ENCODE measurements around the gene CLEC1B.
"Not testable (repeated sequence)": the region's sequence is repeated elsewhere in the genome, so short reads cannot be mapped to it uniquely, and the experiment has no call there.

CLEC1B gene

GRCh38 chr12:10027721-10028120 is 28.8 kb upstream of the CLEC1B start:
- TF ChIP-seq CTCF (IDR thresholded peaks at IDR 0.05; ENCODE audit: insufficient read depth, low read depth, low read length, missing control alignments): no peak
- no peak overlapping the region for H3K4me3 ChIP-seq (ENCODE audit: low read depth, low read length)
- no peak for DNase-seq (ENCODE audit: low read depth)

GRCh38 chr12:10027311-10027710 is 28.4 kb upstream of the CLEC1B start:
- TF ChIP-seq CTCF (IDR thresholded peaks at IDR 0.05; ENCODE audit: insufficient read depth, low read depth, low read length, missing control alignments): no peak
- no peak for DNase-seq (ENCODE audit: low read depth)
- no peak overlapping the region for H3K4me3 ChIP-seq (ENCODE audit: low read depth, low read length)

GRCh38 chr12:10026666-10027065 is 27.7 kb upstream of the CLEC1B start:
- not testable (repeated sequence) for H3K4me3 ChIP-seq (ENCODE audit: low read depth, low read length)

GRCh38 chr12:10025236-10025635 is 26.3 kb upstream of the CLEC1B start:
- no peak for DNase-seq (ENCODE audit: low read depth)
- H3K4me3 ChIP-seq (ENCODE audit: low read depth, low read length): no peak overlapping the region
- TF ChIP-seq CTCF (IDR thresholded peaks at IDR 0.05; ENCODE audit: insufficient read depth, low read depth, low read length, missing control alignments): no peak

More at GRCh38 chr12:10026666-10027065, 27.7 kb upstream of the CLEC1B start:
- DNase-seq (ENCODE audit: low read depth): not testable (repeated sequence)

GRCh38 chr12:10021342-10021741 is 22.4 kb upstream of the CLEC1B start:
- H3K4me3 ChIP-seq (ENCODE audit: low read depth, low read length): no peak overlapping the region
- DNase-seq (ENCODE audit: low read depth): no peak
- no peak for TF ChIP-seq CTCF (IDR thresholded peaks at IDR 0.05; ENCODE audit: insufficient read depth, low read depth, low read length, missing control alignments)

GRCh38 chr12:10018386-10018785 is 19.5 kb upstream of the CLEC1B start:
- no peak overlapping the region for H3K4me3 ChIP-seq (ENCODE audit: low read depth, low read length)
- TF ChIP-seq CTCF (IDR thresholded peaks at IDR 0.05; ENCODE audit: insufficient read depth, low read depth, low read length, missing control alignments): no peak
- no peak for DNase-seq (ENCODE audit: low read depth)

- no peak for DNase-seq (ENCODE audit: low read depth)
- H3K4me3 ChIP-seq (ENCODE audit: low read depth, low read length): no peak overlapping the region
- TF ChIP-seq CTCF (IDR thresholded peaks at IDR 0.05; ENCODE audit: insufficient read depth, low read depth, low read length, missing control alignments): no peak
Observed at GRCh38 chr12:10016881-10017280, 18.0 kb upstream of the CLEC1B start.

Measured in GM12865 (cell line).